GM10266 (cell line): ENCODE measurements around the gene SERTAD3.
"Not testable (repeated sequence)": the region's sequence is repeated elsewhere in the genome, so short reads cannot be mapped to it uniquely, and the experiment has no call there.

ENCODE experiments used
- DNase-seq: peaks from one replicate; pipeline ENCODE4 v3.0.0; 2012; ENCODE audit errors: extremely low spot score
- TF ChIP-seq, protein P1 (sequence below): IDR thresholded peaks from 2 replicates; pipeline ENCODE4 v1.5.1; 2012; ENCODE audit warnings: mild to moderate bottlenecking, low read depth; ENCODE audit not compliant: control insufficient read depth, insufficient read depth; ENCODE audit errors: missing control alignments

The SERTAD3 gene

DNA sequence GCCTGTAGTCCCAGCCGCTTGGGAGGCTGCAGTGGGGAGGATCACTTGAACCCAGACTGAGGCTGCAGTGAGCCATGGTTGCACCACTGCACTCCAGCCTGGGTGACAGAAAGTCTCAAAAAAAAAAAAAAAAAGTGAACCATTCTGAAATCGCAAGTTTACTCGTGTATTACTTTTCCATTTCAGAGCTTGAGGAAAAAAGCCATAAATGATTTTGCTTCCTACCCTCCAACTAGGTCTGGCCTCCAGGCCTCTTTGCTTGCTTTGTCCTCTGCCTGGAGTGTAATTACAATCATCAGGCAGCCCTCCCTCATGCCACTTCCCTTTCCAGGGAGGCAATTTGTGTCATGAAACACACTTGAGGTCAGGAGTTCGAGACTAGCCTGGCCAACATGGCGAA, 12.9 kb upstream of the SERTAD3 start:
- TF ChIP-seq, protein P1, sequence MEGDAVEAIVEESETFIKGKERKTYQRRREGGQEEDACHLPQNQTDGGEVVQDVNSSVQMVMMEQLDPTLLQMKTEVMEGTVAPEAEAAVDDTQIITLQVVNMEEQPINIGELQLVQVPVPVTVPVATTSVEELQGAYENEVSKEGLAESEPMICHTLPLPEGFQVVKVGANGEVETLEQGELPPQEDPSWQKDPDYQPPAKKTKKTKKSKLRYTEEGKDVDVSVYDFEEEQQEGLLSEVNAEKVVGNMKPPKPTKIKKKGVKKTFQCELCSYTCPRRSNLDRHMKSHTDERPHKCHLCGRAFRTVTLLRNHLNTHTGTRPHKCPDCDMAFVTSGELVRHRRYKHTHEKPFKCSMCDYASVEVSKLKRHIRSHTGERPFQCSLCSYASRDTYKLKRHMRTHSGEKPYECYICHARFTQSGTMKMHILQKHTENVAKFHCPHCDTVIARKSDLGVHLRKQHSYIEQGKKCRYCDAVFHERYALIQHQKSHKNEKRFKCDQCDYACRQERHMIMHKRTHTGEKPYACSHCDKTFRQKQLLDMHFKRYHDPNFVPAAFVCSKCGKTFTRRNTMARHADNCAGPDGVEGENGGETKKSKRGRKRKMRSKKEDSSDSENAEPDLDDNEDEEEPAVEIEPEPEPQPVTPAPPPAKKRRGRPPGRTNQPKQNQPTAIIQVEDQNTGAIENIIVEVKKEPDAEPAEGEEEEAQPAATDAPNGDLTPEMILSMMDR: no peak
- DNase-seq: no peak

DNA sequence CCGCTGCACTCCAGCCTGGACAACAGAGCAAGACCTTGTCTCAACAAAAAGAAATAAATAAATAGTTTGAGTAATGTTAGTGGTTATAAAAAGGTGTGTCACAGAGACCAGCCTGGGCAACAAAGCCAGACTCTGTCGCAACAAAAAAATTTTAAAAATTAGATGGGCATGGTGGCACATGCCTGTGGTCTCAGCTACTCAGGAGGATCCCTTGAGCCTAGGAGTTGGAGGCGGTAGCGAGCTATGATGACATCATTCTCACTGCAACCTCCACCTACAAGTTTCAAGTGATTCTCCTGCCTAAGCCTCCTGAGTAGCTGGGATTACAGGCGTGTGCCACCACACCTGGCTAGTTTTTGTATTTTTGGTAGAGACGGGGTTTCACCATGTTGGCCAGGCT, 9.8 kb upstream of the SERTAD3 start:
- DNase-seq: not testable (repeated sequence)

DNA sequence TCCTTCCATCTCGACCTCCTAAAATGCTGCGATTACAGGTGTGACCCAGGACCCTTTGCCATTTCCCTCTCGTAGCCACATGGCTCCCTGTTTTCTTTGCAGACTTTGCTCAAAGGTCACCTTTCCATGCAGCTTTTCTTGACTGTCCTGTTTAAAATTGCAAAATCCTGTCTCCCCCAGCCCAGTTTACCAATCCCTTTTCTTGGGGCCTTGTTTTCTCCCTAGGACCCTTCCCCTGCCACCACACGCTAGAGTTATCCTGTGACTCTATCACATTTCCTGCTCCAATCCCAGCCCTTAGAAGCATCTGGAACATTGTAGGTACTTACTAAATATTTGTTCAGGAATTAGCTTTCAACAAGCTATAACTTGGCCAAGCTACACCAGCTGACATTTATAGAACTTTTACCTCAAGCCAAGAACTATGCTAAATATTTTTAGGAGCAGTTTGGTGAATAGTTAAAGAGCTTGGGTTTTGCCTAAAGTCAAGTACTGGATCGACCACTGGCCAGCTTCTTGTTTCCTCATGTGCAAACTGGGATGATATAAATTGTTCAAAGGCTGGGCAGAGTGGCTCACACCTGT, 9.1 kb upstream of the SERTAD3 start:
- TF ChIP-seq, protein P1: no peak
- no peak for DNase-seq

DNA sequence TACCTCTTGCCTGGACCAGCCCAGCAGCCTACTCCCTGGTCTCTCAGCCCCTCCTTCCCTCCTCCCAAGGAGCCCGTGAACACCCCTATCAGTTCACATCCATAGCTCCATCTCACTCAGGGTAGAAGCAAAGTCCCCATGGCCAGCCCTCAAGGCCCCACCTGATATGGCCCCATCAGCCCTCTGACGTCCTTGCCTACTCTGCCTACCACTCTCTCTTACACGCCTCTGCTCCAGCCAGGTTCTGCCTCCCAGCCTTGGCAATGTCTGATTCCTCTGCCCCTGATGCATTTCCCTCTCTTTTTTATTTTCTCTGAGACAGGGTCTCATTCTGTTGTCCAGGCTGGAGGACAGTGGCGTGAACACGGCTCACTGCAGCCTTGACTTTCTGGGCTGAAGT, 7.9 kb upstream of the SERTAD3 start:
- DNase-seq: no peak
- TF ChIP-seq, protein P1: no peak

DNA sequence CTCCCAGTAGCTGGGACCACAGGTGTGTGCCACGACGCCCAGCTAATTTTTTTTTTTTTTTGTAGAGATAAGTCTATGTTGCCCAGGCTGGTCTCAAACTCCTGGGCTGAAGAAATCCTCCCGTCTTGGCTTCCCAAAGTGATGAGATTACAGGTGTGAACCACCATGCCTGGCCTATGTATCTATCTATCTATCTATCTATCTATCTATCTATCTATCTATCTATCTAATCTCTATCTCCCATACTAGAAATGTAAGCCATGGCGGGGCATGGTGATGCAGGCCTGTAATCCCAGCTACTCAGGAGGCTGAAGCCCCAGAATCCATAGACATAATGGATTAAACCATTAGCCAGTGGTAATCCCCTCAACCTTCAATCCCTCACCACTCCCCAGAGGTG, 6.5 kb upstream of the SERTAD3 start:
- no peak for DNase-seq
- TF ChIP-seq, protein P1: no peak

DNA sequence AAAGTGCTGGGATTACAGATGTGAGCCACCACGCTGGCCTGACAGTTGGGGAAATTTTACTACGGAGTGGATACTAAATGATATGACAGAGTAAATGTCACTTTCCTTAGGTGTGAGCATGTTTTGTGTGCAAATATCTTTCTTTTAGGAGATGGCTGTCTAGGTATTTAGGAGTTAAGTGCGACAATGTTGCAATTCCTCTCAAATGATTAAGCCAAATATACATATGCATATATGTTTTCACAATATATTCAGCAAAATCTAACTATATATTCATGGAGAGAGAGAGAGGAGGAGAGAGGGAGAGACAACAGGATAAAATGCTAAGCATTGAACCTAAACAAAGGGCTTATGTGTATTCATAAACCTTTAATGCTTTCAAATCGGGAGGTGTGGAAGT, 5.4 kb upstream of the SERTAD3 start:
- TF ChIP-seq, protein P1: no peak
- DNase-seq: no peak

DNA sequence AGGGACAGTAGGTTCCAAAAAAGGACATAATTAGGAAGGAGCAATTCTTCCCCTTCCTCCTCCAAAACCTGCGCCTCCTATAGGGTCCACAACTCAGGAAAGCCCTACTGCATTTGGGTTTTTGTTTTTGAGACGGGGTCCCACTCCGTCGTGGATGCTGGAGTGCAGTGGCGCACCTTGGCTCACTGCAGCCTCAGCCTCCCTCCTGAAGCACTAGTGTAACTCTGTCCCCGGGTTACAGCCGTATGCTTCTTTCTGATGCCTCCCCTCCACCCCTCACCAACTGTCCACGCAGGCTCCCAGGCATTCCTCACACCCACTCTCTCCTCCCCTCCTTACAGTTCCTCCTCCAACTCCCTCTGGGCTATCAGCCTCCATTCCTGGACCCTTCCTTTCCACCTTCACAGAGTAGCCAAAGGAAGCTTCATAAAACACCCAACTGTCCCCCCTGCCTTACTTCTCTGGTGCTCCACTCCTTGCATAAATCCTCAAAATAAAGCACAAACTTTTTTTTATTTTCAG, 2.2 kb upstream of the SERTAD3 start:
- no peak for DNase-seq
- TF ChIP-seq, protein P1: no peak

DNA sequence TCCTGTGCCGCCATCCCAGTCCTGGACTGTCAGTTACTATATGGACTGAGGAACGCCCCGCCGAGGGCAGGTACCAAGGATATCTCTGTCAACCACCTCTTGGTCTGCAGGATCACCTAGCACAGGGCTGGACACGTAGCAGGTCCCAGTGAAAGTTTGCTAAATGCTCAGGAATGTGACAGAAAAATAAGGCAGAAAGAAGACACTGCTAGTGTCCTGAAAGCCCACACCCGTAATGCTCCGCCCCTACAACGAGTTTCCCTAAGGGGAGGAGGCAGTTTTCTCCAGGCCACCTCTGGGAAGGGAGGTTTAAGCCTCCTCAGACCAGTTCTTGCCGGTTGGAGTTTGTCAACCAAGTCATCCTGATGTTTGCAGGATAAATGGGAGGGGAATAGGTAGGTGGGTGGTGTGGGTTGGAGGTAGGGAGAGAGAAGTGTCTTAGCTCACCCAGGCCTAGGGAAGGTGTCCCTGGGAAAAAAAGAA, 1.7 kb upstream of the SERTAD3 start:
- DNase-seq: no peak
- TF ChIP-seq, protein P1: no peak
